ENCODE data around the gene MAN1C1.

- TF ChIP-seq CTCF (IDR thresholded peaks at IDR 0.05) (no peak), POLR2A (IDR thresholded peaks at IDR 0.05) (no peak), POLR2AphosphoS5 (IDR thresholded peaks at IDR 0.05) (no peak), EP300 (IDR thresholded peaks at IDR 0.05) (no peak)
Measured at GRCh38 chr1:25808481-25809244, 192.1 kb downstream of the MAN1C1 start.

Data from sigmoid colon (tissue), 4 donors.